ENCODE data around the gene GAPDHS.
A peak's percentile ranks its signal among the peaks of the same experiment; 100 is the strongest.

DNA sequence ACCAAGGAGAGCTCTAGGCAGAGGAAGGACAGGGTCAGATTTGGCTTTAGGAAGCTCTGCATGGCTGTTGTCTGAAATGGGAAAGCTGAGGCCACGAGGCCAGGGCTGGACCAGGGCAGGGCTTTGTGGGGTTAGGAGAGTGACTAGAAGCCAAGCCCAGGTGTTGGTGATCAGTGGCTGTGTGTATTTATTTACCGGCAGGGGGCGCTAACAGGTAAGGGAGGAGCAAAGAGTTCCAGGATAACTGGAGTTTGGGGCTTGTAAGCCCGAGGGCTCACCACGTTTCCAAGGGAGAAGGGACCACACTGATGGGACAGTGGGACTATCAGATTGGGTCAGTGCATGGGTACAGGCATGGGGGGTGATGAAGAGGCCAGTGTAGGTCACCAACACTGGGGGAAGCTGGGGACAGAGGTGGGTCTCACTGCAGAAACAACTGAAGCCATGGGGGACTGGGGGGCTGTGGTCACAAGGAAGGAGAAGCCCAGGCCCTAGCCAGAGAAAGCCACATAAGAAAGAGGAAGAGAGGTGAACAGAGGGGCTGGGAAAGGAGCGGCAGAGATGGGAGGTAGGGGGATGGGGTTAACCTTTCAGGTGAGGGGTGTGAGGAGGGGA is 16.0 kb downstream of the GAPDHS start:
- TF ChIP-seq CEBPB (IDR thresholded peaks at IDR 0.05; ENCODE audit: low read depth, low read length) (no peak), SMC3 (IDR thresholded peaks at IDR 0.05; ENCODE audit: low read depth, low read length) (peak; percentile 45), POLR2A (IDR thresholded peaks at IDR 0.05; ENCODE audit: low read depth, low read length) (no peak), RFX5 (IDR thresholded peaks at IDR 0.05; ENCODE audit: low read depth, low read length) (no peak), RAD21 (IDR thresholded peaks at IDR 0.05; ENCODE audit: low read length) (peak; percentile 67)
- TF ChIP-seq, protein P1, sequence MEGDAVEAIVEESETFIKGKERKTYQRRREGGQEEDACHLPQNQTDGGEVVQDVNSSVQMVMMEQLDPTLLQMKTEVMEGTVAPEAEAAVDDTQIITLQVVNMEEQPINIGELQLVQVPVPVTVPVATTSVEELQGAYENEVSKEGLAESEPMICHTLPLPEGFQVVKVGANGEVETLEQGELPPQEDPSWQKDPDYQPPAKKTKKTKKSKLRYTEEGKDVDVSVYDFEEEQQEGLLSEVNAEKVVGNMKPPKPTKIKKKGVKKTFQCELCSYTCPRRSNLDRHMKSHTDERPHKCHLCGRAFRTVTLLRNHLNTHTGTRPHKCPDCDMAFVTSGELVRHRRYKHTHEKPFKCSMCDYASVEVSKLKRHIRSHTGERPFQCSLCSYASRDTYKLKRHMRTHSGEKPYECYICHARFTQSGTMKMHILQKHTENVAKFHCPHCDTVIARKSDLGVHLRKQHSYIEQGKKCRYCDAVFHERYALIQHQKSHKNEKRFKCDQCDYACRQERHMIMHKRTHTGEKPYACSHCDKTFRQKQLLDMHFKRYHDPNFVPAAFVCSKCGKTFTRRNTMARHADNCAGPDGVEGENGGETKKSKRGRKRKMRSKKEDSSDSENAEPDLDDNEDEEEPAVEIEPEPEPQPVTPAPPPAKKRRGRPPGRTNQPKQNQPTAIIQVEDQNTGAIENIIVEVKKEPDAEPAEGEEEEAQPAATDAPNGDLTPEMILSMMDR (conservative IDR thresholded peaks at IDR 0.05; ENCODE audit: low read depth, low read length), result peak; percentile 71
